ENCODE data around the gene CNTN2. TPM values are rescaled to one million over a fixed set of nuclear protein-coding genes. Genes with fewer than 3 reads are reported as not detected.

The CNTN2 gene
- total RNA-seq, 1 experiment from 2014 or later: 0.30 TPM

DNA sequence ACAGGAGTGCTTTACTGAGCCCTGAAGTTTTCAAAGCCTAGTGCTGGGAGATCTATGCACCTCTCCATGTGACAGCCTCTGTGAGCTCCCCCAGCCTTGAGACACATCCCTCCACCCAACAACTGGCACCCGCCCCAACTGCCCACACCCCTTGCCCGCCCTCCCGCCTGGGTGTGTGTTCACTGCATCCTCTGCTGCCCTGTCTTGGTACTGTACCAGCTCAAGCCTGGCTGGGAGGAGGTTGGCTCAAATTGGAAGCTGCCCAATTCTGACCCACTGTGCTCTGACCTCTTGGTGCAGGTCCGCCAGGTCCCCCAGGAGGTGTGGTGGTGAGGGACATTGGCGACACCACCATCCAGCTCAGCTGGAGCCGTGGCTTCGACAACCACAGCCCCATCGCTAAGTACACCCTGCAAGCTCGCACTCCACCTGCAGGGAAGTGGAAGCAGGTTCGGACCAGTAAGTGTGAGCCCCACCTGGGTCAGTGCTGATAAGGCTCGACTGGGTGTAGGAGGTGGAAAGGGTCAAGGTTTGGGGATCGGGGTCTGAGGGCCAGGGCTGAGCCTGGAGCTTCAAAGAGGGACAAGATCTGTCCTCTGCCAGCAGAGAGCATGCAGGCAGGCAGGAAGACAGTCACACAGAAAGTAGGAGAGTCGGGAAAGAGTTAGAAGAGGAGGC is 23.3 kb downstream of the CNTN2 start:
- in situ Hi-C loops (cut with HindIII; ENCODE audit: low pct_unique_long_range_greater_than_20kb, low sequenced_read_pairs): no loop called here
- no peak for DNase-seq (ENCODE audit: low read depth)

DNA sequence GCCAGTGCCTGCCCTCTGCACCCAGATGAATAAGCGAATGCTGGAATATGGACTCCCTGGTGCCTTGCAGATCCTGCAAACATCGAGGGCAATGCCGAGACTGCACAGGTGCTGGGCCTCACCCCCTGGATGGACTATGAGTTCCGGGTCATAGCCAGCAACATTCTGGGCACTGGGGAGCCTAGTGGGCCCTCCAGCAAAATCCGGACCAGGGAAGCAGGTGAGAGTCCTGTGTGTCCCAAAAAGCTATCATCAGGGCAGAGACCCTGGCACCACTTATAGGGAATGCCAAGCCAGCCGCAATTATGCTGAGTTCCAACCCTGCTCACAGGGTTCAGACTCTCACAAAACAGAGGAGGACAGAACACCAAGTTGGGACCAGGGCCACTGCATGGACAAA is 24.0 kb downstream of the CNTN2 start:
- in situ Hi-C loops (cut with HindIII; ENCODE audit: low pct_unique_long_range_greater_than_20kb, low sequenced_read_pairs): no loop called here
- DNase-seq (ENCODE audit: low read depth): no peak

DNA sequence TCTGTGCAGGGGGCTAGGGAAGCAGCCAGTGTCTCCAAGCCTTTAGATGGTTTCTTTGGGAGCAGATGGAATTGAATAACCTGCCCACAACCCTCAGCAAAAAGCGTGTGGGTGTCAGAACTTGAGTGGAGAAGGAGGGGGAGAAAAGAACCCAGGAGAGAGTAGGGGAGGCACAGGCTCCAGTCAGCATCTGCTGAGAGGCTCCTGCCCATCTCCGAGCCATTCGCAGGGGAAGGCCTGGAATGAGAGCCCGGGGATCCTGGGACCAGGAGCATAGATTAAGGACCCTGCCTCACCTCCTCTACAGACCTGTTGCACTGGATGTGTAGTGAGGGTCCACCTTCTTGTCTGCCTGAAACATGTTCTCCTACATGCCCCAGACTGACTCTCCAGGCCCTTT is 25.0 kb downstream of the CNTN2 start:
- in situ Hi-C loops (cut with HindIII; ENCODE audit: low pct_unique_long_range_greater_than_20kb, low sequenced_read_pairs): no loop called here

DNA sequence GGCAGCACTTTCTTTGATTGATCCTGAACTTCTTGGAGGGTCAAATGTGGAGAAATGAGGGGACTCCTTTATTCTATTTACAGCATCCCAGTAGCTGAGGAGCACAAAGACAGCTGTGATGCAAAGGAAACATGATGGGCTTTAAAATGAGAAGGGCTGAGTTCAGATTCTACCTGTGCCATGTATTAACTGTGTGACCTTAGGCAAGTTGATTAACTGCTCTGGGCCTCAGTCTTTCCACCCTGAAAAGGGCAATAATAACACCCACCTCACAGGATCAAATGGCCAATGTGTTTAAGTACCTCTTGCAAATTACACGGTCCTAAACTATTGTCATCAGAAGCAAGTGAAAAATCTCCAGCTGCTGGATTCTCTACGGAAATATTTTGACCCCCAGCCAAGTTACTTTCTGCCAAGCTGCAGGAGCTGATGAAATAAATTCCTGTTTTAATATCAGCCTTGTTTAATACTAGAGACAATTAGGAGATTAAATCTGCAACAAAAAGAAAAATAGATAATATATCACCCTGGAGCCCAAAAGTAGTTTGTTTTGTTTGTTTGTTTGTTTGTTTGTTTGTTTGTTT is 25.5 kb downstream of the CNTN2 start:
- in situ Hi-C loops (cut with HindIII; ENCODE audit: low pct_unique_long_range_greater_than_20kb, low sequenced_read_pairs): no loop called here
- no peak for DNase-seq (ENCODE audit: low read depth)

More for the DNA sequence above, 25.0 kb downstream of the CNTN2 start:
- DNase-seq (ENCODE audit: low read depth): no peak

DNA sequence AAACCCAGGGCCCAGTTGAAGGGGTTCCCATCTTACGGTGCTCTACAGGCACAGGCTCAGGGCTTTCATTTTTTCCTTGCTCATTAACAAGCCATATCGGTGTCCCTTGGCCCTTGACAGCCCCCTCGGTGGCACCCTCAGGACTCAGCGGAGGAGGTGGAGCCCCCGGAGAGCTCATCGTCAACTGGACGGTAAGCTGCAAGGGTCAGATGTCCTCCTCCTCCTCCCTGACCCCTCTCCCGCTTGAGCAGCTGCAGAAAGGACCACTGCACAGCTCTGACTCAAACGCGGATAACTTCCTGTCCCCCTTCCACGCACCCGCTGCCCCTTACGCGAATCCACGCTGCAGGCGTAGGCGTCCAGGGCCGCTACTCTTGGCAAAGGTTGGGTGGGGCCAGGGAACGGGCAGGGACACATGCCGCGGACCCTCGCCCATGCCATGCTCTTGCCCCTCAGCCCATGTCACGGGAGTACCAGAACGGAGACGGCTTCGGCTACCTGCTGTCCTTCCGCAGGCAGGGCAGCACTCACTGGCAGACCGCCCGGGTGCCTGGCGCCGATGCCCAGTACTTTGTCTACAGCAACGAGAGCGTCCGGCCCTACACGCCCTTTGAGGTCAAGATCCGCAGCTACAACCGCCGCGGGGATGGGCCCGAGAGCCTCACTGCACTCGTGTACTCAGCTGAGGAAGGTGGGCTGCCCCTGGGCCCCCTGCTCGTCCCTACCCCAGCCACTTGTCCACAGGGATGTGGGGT is 26.5 kb downstream of the CNTN2 start:
- in situ Hi-C loops (cut with HindIII; ENCODE audit: low pct_unique_long_range_greater_than_20kb, low sequenced_read_pairs): no loop called here
- DNase-seq (ENCODE audit: low read depth): no peak

DNA sequence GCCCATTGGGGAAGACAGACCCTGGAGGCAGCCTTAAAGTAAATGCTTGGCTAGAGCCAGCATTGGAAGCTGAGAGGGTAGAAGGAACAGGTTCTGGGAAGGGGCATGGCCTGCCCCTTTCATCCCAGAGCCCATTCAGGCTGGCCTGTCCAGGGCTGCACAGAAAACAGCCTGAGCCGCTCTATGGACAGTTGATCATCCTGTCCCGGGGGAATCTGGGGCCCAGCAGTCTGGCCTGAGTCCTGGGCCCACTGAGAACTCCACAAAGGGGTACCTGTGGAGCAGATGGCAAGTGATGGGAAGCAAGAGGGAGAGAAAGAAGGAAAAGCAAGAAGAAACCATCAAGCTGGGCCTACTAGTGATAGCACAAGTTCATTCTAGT is 28.0 kb downstream of the CNTN2 start:
- in situ Hi-C loops (cut with HindIII; ENCODE audit: low pct_unique_long_range_greater_than_20kb, low sequenced_read_pairs): no loop called here
- DNase-seq (ENCODE audit: low read depth): no peak

DNA sequence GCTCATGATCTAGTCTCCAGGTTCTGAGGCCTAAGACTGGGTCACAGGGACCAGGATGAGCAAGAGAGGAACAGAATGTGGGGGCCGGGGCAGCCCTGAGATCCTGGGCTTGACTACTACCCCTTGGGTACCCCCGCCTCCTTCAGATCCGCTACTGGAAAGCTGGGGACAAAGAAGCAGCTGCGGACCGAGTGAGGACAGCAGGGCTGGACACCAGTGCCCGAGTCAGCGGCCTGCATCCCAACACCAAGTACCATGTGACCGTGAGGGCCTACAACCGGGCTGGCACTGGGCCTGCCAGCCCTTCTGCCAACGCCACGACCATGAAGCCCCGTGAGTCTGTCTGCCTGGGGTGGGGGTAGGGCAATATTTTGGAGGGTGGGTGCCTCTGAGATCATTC is 28.8 kb downstream of the CNTN2 start:
- in situ Hi-C loops (cut with HindIII; ENCODE audit: low pct_unique_long_range_greater_than_20kb, low sequenced_read_pairs): no loop called here
- no peak for DNase-seq (ENCODE audit: low read depth)

DNA sequence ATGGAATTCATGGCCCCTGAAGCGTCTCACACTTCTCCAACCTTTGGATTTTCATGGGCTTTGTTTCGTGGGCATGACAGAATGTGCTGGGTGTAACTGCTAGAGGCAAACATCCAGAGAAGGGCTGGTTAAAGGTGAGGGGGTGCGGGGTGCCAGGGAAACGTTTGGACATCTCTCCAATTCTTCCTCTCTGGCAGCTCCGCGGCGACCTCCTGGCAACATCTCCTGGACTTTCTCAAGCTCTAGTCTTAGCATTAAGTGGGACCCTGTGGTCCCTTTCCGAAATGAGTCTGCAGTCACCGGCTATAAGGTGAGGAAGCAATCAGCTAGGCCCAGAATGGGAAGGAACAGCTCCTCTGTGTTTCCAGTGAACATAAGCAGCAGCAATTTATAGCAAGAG is 29.3 kb downstream of the CNTN2 start:
- DNase-seq (ENCODE audit: low read depth): no peak
- in situ Hi-C loops (cut with HindIII; ENCODE audit: low pct_unique_long_range_greater_than_20kb, low sequenced_read_pairs): no loop called here

DNA sequence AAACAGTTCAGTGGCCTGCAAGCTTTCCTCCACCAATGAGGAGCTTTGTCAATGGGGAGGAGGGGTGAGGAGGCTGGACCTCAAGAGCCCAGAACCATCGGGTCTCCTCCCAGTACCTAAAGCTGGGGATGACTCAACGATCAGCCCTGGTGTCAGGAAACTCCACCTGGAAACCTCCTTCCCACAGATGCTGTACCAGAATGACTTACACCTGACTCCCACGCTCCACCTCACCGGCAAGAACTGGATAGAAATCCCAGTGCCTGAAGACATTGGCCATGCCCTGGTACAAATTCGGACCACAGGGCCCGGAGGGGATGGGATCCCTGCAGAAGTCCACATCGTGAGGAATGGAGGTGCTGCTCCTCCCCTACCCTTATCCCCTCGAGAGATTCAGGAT is 29.9 kb downstream of the CNTN2 start:
- DNase-seq (ENCODE audit: low read depth): no peak
- in situ Hi-C loops (cut with HindIII; ENCODE audit: low pct_unique_long_range_greater_than_20kb, low sequenced_read_pairs): no loop called here

DNA sequence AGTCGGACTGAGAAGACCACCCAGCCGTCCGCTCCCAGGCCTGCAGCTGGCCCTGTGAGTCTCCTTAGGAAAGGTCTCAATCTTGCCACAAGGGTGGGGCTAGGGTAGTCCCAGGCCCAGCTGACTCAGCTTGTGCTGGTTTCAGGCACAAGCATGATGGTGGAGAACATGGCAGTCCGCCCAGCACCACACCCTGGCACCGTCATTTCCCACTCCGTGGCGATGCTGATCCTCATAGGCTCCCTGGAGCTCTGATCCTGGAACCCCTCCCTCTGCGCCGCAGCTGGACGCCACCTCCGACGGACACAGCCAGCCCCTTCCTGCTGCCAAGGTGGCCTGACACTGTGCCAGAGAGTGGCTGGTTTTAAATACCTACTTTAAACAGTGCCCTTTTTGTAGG is 30.5 kb downstream of the CNTN2 start:
- no peak for DNase-seq (ENCODE audit: low read depth)
- in situ Hi-C loops (cut with HindIII; ENCODE audit: low pct_unique_long_range_greater_than_20kb, low sequenced_read_pairs): no loop called here

DNA sequence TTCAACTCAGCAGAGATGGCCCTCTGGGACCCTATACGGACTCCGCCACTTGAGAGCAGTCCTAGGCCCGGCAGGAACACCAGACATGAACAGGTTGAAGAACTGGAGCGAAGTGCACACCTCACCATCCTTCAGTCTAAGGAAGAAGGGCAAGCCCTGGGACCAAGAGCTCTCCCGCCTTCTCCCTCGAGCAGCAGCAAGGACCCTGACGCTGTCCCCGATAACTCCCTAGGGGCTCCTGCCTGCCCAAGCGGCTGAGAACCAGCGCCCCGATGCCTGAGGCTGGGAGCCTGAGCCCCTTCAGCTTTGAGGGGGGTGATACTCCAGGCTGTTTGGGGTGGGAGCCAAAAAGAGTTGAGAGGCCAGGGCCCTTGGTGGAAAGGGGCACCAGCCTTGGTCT is 31.1 kb downstream of the CNTN2 start:
- in situ Hi-C loops (cut with HindIII; ENCODE audit: low pct_unique_long_range_greater_than_20kb, low sequenced_read_pairs): no loop called here
- DNase-seq (ENCODE audit: low read depth): no peak

DNA sequence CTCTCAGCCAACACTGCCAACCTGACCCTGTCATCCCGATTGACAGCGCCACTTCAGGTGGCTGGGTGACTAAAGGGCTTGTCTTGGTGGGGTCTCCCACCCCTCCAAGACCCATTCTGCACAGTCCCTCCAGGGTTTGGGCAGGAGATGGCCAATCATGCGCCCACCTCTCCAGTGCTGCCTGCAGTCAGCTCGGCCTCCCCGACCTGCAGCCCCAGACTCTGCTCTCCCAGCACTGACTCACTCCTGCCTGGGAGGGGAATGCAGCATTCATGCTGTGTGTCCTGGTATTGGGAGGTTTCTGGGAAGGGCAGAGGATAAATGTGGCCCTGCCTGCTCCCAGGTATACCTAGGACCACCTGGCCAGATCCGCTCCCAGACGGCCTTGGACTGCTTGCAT is 31.5 kb downstream of the CNTN2 start:
- no peak for DNase-seq (ENCODE audit: low read depth)
- in situ Hi-C loops (cut with HindIII; ENCODE audit: low pct_unique_long_range_greater_than_20kb, low sequenced_read_pairs): no loop called here

DNA sequence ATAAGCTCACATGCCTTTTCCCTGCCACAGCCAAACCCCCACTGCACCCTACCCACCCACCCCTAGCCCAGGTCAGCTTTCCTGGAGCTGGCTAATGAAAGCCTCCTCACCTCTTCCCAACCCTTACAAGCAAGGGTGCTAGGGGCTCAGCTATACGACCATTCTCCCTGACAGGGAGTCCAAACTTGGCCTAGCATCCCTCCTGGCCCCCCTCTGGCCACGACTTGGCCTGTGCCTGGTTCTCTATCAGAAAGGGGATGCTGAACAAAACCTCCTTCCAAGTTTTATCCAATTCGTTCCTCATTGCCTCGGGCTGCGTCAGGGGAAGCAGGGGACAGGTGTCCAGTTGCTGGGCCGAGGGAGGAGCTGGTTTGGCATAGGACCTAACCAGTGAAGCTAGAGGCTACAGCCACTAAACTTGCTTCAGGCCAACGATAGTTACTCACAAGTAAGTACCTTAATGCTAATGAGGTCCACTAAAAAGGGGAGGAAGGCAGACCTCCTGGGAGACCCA is 32.7 kb downstream of the CNTN2 start:
- in situ Hi-C loops (cut with HindIII; ENCODE audit: low pct_unique_long_range_greater_than_20kb, low sequenced_read_pairs): no loop called here
- DNase-seq (ENCODE audit: low read depth): no peak

DNA sequence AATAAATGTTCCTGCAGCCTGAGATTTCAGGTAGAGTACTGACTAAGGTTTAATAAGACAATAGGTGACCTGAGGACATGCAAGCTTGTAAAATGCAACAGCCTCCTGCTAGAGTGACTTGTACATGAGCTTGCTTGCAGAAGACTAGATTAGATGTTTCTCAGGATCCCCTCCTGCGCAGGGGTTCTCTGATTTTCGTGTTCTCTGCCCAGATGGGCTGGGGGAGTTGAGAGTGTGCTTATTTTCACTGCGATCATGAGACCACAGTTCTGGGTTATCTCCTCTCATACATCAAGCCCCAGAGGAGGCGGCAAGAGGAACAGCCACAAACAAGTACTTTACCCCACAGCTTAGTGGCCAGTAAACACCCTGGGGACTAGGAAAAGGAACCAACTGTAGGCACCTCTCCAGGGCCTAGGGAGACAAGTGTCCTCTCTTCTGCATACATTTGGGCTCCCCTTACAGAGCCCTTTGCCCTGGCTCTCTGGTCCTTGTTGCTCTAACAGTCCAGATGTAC is 33.3 kb downstream of the CNTN2 start:
- no peak for DNase-seq (ENCODE audit: low read depth)
- in situ Hi-C loops (cut with HindIII; ENCODE audit: low pct_unique_long_range_greater_than_20kb, low sequenced_read_pairs): no loop called here

DNA sequence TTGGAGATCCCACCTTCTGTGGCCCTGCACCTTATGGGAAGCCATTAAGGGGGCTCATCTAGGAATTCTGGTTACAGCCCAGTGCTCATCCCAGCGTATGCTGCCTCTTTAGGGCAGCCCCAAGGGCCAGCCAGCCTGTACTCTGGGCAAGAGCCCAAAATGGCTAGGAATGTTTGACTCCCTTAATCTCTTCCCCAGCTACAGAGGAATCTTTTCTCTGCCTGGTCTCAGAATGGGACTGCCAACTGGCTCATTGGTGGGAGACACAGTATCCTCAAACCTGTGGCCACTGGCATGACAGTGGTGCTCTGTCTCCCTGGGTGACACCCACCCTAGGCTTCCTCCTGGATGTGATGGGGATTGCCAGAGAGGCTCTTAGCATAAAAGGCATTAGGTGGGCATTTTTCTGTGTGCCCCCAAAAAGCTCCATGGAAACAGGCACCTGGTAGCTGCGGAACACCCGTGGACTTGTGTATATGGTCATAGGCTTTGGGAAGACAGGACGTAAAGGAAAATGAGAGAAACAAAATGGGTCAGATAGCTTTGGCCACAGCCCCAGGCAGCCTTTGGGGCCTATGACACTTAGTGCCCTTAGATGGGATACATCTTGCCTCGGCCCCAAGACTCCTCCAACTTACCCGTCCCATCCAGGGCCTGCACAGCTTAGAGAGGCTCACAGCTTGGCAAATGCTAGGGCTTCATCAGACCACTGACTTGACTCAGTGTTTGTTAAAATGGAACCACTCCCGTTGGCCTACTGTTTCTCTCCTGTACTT is 34.3 kb downstream of the CNTN2 start:
- in situ Hi-C loops (cut with HindIII; ENCODE audit: low pct_unique_long_range_greater_than_20kb, low sequenced_read_pairs): no loop called here
- DNase-seq (ENCODE audit: low read depth): no peak

DNA sequence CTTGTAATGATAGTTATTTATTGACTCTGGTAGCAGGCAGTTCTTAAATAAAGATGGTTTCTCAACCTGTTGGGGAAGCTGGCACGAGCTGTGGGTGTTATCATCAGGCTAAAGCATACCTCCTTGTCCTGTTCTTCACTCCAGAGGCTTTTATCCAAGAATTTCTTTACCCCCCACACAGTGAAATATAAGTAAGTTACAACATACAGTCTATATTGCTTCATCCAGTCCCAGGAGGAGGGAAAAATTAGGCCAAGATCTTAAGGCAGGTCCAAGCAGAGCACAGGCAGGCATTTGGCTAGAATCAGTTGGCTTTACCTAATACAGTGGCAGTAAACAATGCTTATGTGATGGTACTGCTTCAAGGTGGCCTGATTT is 34.9 kb downstream of the CNTN2 start:
- no peak for DNase-seq (ENCODE audit: low read depth)
- in situ Hi-C loops (cut with HindIII; ENCODE audit: low pct_unique_long_range_greater_than_20kb, low sequenced_read_pairs): no loop called here

DNA sequence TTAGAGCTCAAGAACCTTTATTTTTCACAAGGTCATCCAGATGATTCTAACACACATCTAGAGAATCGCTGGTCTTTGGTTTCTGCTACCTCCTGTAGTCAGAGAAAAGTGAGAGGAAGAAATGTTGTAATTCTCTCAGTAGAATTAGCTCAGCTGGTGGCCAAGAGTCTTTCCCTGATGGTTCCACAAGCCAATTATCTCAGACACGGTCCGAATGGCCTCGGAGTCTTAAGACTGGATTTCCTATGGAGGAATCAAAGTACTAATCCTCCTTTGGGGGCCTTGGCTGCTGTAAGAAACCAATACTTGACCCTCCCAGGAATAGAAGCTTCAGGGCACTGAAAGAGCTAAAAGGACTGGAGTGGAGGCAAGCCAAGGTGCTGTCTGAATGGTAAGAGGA is 39.4 kb downstream of the CNTN2 start:
- in situ Hi-C loops (cut with HindIII; ENCODE audit: low pct_unique_long_range_greater_than_20kb, low sequenced_read_pairs): no loop called here

DNA sequence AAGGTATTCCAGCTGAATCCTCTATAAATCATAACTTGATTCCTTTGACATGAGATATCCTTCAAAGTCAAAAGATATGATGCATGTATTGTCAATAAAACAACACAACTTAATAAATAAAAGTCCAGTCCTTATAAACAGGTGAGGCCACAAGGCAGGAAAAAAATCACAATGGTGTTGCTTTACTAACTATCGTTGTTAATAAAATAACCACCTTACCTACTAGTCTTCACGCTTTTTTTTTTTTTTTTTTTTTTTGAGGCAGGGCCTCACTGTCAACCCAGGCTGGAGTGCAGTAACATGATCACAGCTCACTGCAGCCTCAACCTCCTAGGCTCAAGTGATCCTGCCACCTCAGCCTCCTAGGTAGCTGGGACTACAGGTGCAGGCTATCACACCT is 41.3 kb downstream of the CNTN2 start, which contains the start of gene TMEM81:
Gene TMEM81 (minus strand): TSS at position 101 of the 400 bp plus-strand sequence. CDS start 140 bp downstream, outside the sequence.
- in situ Hi-C loops (cut with HindIII; ENCODE audit: low pct_unique_long_range_greater_than_20kb, low sequenced_read_pairs): no loop called here
- DNase-seq (ENCODE audit: low read depth): no peak

More for the DNA sequence above, 39.4 kb downstream of the CNTN2 start:
- no peak for DNase-seq (ENCODE audit: low read depth)
